Breast epithelium (tissue), 4 donors: ENCODE measurements around the gene C1GALT1. TPM values are rescaled to one million over a fixed set of nuclear protein-coding genes. Genes with fewer than 3 reads are reported as not detected.
A peak's percentile ranks its signal among the peaks of the same experiment; 100 is the strongest.

Source experiments
- DNase-seq, 2 donors: peaks; one replicate each; pipeline ENCODE4 v3.0.0-alpha.2; 2019; ENCODE audit warnings: low spot score in 2 of 2
- H3K27ac ChIP-seq, 2 donors: fragments of 200-600 bp; sonication (generic) in 1 of 2; one replicate each; pipeline ENCODE4 v1.5.1; 2016 to 2019; ENCODE audit warnings: mild to moderate bottlenecking in 1 of 2
- H3K27me3 ChIP-seq, 2 donors: fragments of 200-600 bp; sonication (generic) in 1 of 2; one replicate each; pipeline versions ENCODE4 v1.5.1 to v1.6.0; 2017 to 2019; ENCODE audit warnings: control low read depth in 1 of 2, mild to moderate bottlenecking in 1 of 2
- H3K36me3 ChIP-seq: fragments of 200-600 bp; one replicate; pipeline ENCODE4 v1.5.1; 2019
- H3K4me1 ChIP-seq, 2 donors: fragments of 200-600 bp; sonication (generic); one replicate each; pipeline ENCODE4 v1.5.1; 2016 to 2019; ENCODE audit warnings: control low read depth in 1 of 2
- H3K4me3 ChIP-seq, 3 donors: fragments of 200-600 bp; sonication (generic); 1 replicate in 2 of 3; 2 replicates in 1 of 3; pipeline ENCODE4 v1.5.1; 2016 to 2019; ENCODE audit warnings: mild to moderate bottlenecking in 3 of 3, moderate library complexity in 2 of 3
- H3K9me3 ChIP-seq, 2 donors: fragments of 200-600 bp; sonication (generic) in 1 of 2; one replicate each; pipeline ENCODE4 v1.5.1; 2016 to 2019; ENCODE audit warnings: control low read depth in 1 of 2
- POLR2A ChIP-seq: fragments of 450-650 bp; IDR thresholded peaks from one replicate; pipeline ENCODE4 v1.6.1; 2016; ENCODE audit warnings: antibody characterized with exemption, mild to moderate bottlenecking, moderate library complexity
- POLR2AphosphoS5 ChIP-seq, 3 donors: sonication (generic); formaldehyde crosslinking; IDR thresholded peaks; one replicate each; pipeline ENCODE4 v1.6.1; 2017; ENCODE audit warnings: antibody characterized with exemption in 3 of 3
- intact Hi-C: fragments of 100-400 bp; cut with DNase I; formaldehyde crosslinking; loops from one replicate; pipeline ENCODE4 v1.15.1; 2023; ENCODE audit warnings: low total_unique reads
- total RNA-seq, 3 donors: library from RNA; depleted of rRNA; stranded (reverse); fragments of >200 nt; gene quantifications; one replicate each; pipeline ENCODE4 v1.1.0, GENCODE V29; 2016
- TF ChIP-seq, protein P1 (sequence below), 3 donors: fragments of 450-650 bp; IDR thresholded peaks; one replicate each; pipeline ENCODE4 v1.5.1; 2016 to 2017; ENCODE audit warnings: antibody characterized with exemption in 3 of 3, mild to moderate bottlenecking in 3 of 3, moderate library complexity in 3 of 3

Gene C1GALT1
- total RNA-seq, 3 donors from 2014 or later: 30.8 to 35.5 (median 34.7) TPM

GRCh38 chr7:7157887-7158271 is 24.5 kb upstream of the C1GALT1 start:
- TF ChIP-seq POLR2AphosphoS5 (IDR thresholded peaks at IDR 0.05) (no peak), POLR2A (no peak)
- TF ChIP-seq, protein P1, sequence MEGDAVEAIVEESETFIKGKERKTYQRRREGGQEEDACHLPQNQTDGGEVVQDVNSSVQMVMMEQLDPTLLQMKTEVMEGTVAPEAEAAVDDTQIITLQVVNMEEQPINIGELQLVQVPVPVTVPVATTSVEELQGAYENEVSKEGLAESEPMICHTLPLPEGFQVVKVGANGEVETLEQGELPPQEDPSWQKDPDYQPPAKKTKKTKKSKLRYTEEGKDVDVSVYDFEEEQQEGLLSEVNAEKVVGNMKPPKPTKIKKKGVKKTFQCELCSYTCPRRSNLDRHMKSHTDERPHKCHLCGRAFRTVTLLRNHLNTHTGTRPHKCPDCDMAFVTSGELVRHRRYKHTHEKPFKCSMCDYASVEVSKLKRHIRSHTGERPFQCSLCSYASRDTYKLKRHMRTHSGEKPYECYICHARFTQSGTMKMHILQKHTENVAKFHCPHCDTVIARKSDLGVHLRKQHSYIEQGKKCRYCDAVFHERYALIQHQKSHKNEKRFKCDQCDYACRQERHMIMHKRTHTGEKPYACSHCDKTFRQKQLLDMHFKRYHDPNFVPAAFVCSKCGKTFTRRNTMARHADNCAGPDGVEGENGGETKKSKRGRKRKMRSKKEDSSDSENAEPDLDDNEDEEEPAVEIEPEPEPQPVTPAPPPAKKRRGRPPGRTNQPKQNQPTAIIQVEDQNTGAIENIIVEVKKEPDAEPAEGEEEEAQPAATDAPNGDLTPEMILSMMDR (IDR thresholded peaks at IDR 0.05): no peak
- Histone ChIP-seq H3K36me3 (no peaks in the 10 kb centered on the region), H3K27me3 (no peaks in the 10 kb centered on the region), H3K4me3 (peak overlapping the region in 1 of 3 donors; percentile 0), H3K4me1 (no peaks in the 10 kb centered on the region), H3K27ac (no peak overlapping the region), H3K9me3 (no peaks in the 10 kb centered on the region)
- intact Hi-C loops: no loop called here
- DNase-seq: no peak

GRCh38 chr7:7159063-7159658 is 23.2 kb upstream of the C1GALT1 start:
- H3K4me3 ChIP-seq: no peak overlapping the region
- no peak overlapping the region for H3K27ac ChIP-seq
- no peaks in the 10 kb centered on the region for H3K36me3 ChIP-seq
- no peaks in the 10 kb centered on the region for H3K4me1 ChIP-seq
- TF ChIP-seq POLR2AphosphoS5 (IDR thresholded peaks at IDR 0.05) (no peak), POLR2A (no peak)
- TF ChIP-seq, protein P1 (IDR thresholded peaks at IDR 0.05): no peak
- no peaks in the 10 kb centered on the region for H3K9me3 ChIP-seq
- intact Hi-C loops: no loop called here
- no peaks in the 10 kb centered on the region for H3K27me3 ChIP-seq
- DNase-seq: no peak

DNA sequence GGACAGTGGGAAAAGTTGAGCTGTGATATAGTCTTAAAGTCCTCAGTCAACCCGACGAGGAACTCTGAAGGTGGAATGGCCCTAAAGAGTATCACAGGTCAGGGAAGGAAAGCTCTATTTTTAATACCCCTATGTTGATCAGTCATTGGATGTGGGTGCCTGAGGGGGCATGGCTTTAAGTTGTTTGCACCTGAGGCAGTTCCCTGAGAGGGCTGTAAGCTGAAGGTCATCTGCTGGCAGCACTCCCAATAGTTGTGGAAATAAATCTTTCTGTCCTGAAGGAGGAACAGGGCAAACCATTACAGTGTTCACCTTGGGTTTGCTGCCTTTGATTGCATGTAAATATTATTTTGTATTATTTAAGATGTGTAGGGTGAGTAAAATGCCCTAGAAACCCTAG is 17.8 kb upstream of the C1GALT1 start:
- Histone ChIP-seq H3K4me1 (no peaks in the 10 kb centered on the region), H3K27ac (no peak overlapping the region), H3K27me3 (no peaks in the 10 kb centered on the region), H3K9me3 (no peaks in the 10 kb centered on the region), H3K4me3 (no peak overlapping the region), H3K36me3 (no peaks in the 10 kb centered on the region)
- TF ChIP-seq, protein P1 (IDR thresholded peaks at IDR 0.05): no peak
- TF ChIP-seq POLR2AphosphoS5 (IDR thresholded peaks at IDR 0.05) (no peak), POLR2A (no peak)
- DNase-seq: no peak
- intact Hi-C loops: no loop called here

- TF ChIP-seq POLR2A (no peak), POLR2AphosphoS5 (IDR thresholded peaks at IDR 0.05) (no peak)
- TF ChIP-seq, protein P1 (IDR thresholded peaks at IDR 0.05): no peak
- DNase-seq: no peak
- Histone ChIP-seq H3K4me3 (no peak overlapping the region), H3K27ac (no peak overlapping the region), H3K4me1 (no peaks in the 10 kb centered on the region), H3K9me3 (no peaks in the 10 kb centered on the region), H3K36me3 (no peaks in the 10 kb centered on the region), H3K27me3 (no peaks in the 10 kb centered on the region)
- intact Hi-C loops: no loop called here
Observed at GRCh38 chr7:7165372-7165771, 17.0 kb upstream of the C1GALT1 start.

DNA sequence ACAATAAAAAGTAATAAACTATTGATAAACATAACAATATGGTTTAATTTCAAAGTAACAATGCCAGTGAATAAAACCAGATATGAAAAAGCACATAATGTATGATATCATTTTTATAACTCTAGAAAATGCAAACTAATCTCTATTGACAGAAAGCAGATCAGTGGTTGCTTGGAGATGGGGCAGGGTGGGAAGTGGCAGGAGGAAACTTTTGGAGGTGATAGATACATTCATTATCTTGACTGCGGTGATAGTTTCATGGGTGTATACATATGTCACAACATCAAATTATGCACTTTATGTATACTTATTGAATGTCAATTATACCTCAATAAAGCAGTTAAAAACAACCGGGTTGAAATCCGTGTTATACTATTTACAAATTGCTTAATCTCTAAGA is 16.0 kb upstream of the C1GALT1 start:
- no peaks in the 10 kb centered on the region for H3K4me1 ChIP-seq
- peaks cover 0 to 4% of the 10 kb centered on the region in 2 donors for H3K9me3 ChIP-seq
- no peak overlapping the region for H3K4me3 ChIP-seq
- no peaks in the 10 kb centered on the region for H3K27me3 ChIP-seq
- no peak overlapping the region for H3K27ac ChIP-seq
- intact Hi-C loops: no loop called here
- DNase-seq: no peak
- no peaks in the 10 kb centered on the region for H3K36me3 ChIP-seq
- TF ChIP-seq POLR2AphosphoS5 (IDR thresholded peaks at IDR 0.05) (no peak), POLR2A (no peak)
- TF ChIP-seq, protein P1 (IDR thresholded peaks at IDR 0.05): no peak
